WERI-Rb-1 (cell line): ENCODE data around the gene RGS9.

Experiments
- DNase-seq: peaks from one replicate; pipeline ENCODE4 v3.0.0-alpha.2; 2020
- H3K27ac ChIP-seq: fragments of 250-450 bp; sonication (Bioruptor Pico); 2 replicates; pipeline ENCODE4 v1.5.1; 2020; ENCODE audit warnings: mild to moderate bottlenecking, moderate library complexity
- H3K27me3 ChIP-seq: fragments of 250-450 bp; sonication (Bioruptor Pico); 2 replicates; pipeline ENCODE4 v1.5.1; 2021; ENCODE audit warnings: mild to moderate bottlenecking, low read depth, moderate library complexity; ENCODE audit not compliant: insufficient read depth, severe bottlenecking
- H3K36me3 ChIP-seq: fragments of 250-450 bp; sonication (Bioruptor Pico); 2 replicates; pipeline ENCODE4 v1.5.1; 2020; ENCODE audit warnings: mild to moderate bottlenecking, moderate library complexity
- H3K4me3 ChIP-seq: 2 replicates; pipeline ENCODE4 v1.5.1; 2011; ENCODE audit warnings: low read depth, mild to moderate bottlenecking, control low read depth, low read length
- H3K9me3 ChIP-seq: fragments of 250-450 bp; sonication (Bioruptor Pico); 2 replicates; pipeline ENCODE4 v1.5.1; 2021; ENCODE audit warnings: mild to moderate bottlenecking, moderate library complexity; ENCODE audit not compliant: severe bottlenecking
- TF ChIP-seq, protein P1 (sequence below): IDR thresholded peaks from 2 replicates; pipeline ENCODE4 v1.5.1; 2011; ENCODE audit warnings: low read depth, mild to moderate bottlenecking, control low read depth, inconsistent platforms, low read length

RGS9 gene

DNA sequence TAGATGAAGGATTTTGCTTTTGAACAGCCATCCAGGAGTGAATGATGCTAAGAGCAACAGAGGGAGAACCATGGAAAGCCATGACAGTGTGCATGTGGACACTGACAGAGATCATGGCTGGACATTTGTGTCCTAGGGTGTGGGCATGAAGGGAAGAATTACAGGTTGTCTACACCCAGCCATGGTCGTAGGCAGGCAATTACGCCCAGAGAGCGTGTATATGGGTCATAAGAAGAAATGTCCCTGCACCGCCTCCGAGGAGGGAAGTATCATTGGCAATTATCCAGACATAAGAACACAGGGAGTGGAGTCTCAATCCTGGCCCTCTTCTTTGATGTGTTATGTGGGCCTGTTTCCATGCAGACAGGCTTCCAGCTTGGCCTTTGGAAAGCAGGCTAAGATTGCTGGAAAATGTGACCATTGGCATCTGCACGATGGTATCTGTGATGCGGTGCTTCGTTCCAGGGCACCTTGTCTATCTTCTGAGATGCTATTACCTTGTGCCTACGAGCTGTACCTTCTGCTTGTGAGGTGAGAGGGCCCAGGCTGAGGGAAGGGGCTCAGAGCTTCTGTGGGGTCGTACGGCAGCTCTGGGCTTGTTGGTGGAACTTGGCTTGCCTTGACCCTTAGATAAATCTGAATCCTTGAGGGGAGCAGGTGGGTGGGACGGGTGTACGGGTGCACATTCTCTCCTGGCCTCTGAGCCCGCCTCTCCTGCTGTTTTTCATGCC lies 19.8 kb downstream of the RGS9 start:
- Histone ChIP-seq H3K27me3 (no peaks in the 10 kb centered on the region), H3K9me3 (no peaks in the 10 kb centered on the region), H3K4me3 (no peak overlapping the region; the same call in 1 of the 2 replicates), H3K27ac (no peak overlapping the region), H3K36me3 (no peaks in the 10 kb centered on the region)
- DNase-seq, result no peak
- TF ChIP-seq, protein P1, sequence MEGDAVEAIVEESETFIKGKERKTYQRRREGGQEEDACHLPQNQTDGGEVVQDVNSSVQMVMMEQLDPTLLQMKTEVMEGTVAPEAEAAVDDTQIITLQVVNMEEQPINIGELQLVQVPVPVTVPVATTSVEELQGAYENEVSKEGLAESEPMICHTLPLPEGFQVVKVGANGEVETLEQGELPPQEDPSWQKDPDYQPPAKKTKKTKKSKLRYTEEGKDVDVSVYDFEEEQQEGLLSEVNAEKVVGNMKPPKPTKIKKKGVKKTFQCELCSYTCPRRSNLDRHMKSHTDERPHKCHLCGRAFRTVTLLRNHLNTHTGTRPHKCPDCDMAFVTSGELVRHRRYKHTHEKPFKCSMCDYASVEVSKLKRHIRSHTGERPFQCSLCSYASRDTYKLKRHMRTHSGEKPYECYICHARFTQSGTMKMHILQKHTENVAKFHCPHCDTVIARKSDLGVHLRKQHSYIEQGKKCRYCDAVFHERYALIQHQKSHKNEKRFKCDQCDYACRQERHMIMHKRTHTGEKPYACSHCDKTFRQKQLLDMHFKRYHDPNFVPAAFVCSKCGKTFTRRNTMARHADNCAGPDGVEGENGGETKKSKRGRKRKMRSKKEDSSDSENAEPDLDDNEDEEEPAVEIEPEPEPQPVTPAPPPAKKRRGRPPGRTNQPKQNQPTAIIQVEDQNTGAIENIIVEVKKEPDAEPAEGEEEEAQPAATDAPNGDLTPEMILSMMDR, result no peak

DNA sequence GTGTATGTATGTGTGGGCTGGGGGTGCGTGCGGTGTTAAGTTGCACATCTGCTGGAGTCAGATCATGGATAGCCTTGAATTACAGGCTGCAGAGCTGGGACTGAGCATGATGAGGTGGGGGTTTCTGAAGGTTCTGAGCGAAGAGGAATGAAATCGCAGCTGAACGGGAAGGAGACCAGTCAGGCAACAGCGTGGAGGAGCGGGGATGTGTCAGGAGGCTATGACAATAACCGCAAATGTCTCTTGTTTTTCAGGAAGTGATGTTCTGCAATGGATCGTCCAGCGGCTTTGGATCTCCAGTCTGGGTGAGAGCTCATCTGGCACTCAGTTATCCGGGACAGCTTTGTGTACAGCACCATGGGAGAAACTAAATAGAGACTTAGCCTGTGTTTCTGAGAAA lies 20.9 kb downstream of the RGS9 start:
- no peaks in the 10 kb centered on the region for H3K27me3 ChIP-seq
- no peaks in the 10 kb centered on the region for H3K9me3 ChIP-seq
- H3K36me3 ChIP-seq, result no peaks in the 10 kb centered on the region
- H3K4me3 ChIP-seq, result no peak overlapping the region
- no peak overlapping the region for H3K27ac ChIP-seq
- no peak for DNase-seq
- TF ChIP-seq, protein P1, result no peak

GRCh38 chr17:65158622-65159021 lies 21.5 kb downstream of the RGS9 start:
- Histone ChIP-seq H3K36me3 (no peaks in the 10 kb centered on the region), H3K4me3 (no peak overlapping the region), H3K9me3 (no peaks in the 10 kb centered on the region), H3K27ac (no peak overlapping the region), H3K27me3 (no peaks in the 10 kb centered on the region)
- TF ChIP-seq, protein P1, result no peak
- DNase-seq, result no peak

- Histone ChIP-seq H3K4me3 (no peak overlapping the region), H3K27me3 (no peaks in the 10 kb centered on the region), H3K9me3 (no peaks in the 10 kb centered on the region), H3K36me3 (no peaks in the 10 kb centered on the region), H3K27ac (no peak overlapping the region)
- TF ChIP-seq, protein P1, result no peak
- DNase-seq, result no peak
Measured at GRCh38 chr17:65160516-65160915, 23.3 kb downstream of the RGS9 start.

GRCh38 chr17:65163990-65164495 lies 26.9 kb downstream of the RGS9 start:
- no peaks in the 10 kb centered on the region for H3K36me3 ChIP-seq
- TF ChIP-seq, protein P1, result no peak
- no peaks in the 10 kb centered on the region for H3K27me3 ChIP-seq
- no peak overlapping the region for H3K27ac ChIP-seq
- no peaks in the 10 kb centered on the region for H3K9me3 ChIP-seq
- DNase-seq, result peak; percentile 59
- no peak overlapping the region for H3K4me3 ChIP-seq

GRCh38 chr17:65166787-65167186 lies 29.6 kb downstream of the RGS9 start:
- DNase-seq, result no peak
- TF ChIP-seq, protein P1, result no peak
- H3K9me3 ChIP-seq, result no peaks in the 10 kb centered on the region
- H3K4me3 ChIP-seq, result no peak overlapping the region
- no peaks in the 10 kb centered on the region for H3K27me3 ChIP-seq
- no peaks in the 10 kb centered on the region for H3K36me3 ChIP-seq
- no peak overlapping the region for H3K27ac ChIP-seq
